RWPE1 (cell line): ENCODE measurements around the gene C18orf54.
A peak's percentile ranks its signal among the peaks of the same experiment; 100 is the strongest.

Experiments used
- CTCF ChIA-PET: fragments of 350-600 bp; sonication (Branson Sonifier 250); formaldehyde crosslinking; extraction: SDS; loops from one replicate; lab custom pipeline; 2021; lab: Yijun Ruan, JAX
- POLR2A ChIA-PET: fragments of 400-600 bp; formaldehyde crosslinking; extraction: SDS; loops from one replicate; lab custom pipeline; 2020; ENCODE audit warnings: antibody characterized with exemption; ENCODE audit not compliant: low non-redundant PET; lab: Yijun Ruan, JAX
- DNase-seq: peaks from one replicate; pipeline ENCODE4 v3.0.0; 2012; ENCODE audit warnings: low spot score
- H3K27ac ChIP-seq: fragments of 450-650 bp; 2 replicates; pipeline ENCODE4 v1.5.1; 2017
- TF ChIP-seq, protein P1 (sequence below): fragments of 450-650 bp; conservative IDR thresholded peaks from 2 replicates; pipeline ENCODE4 v1.5.1; 2017; ENCODE audit warnings: low read depth, mild to moderate bottlenecking

The C18orf54 gene

DNA sequence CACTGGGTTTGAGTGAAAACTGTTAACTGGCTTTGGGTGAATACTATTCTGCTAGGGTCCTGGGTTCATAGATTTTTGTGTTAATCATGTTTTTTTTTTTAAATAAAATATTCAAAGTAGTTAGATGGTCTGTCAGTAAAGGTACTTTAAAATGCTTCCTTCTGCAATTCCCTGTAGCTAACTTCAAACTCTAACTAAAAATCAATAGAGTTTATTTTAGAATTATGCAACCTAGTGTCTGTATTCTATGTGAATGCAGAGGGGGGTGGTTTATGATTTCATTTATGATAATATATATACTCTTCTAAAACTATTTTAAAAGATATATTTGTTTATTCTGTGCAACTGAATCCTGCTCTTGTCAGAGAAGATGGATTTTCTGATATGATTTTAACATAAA lies 27.9 kb upstream of the C18orf54 start:
- ChIA-PET CTCF (interaction anchor here (0.6 kb wide), 1 partner anchor 214 kb away, joined by 3 read pairs; no protein-coding TSS in a partner anchor), POLR2A (no interaction called here)
- DNase-seq: no peak
- H3K27ac ChIP-seq: no peak overlapping the region
- TF ChIP-seq, protein P1, sequence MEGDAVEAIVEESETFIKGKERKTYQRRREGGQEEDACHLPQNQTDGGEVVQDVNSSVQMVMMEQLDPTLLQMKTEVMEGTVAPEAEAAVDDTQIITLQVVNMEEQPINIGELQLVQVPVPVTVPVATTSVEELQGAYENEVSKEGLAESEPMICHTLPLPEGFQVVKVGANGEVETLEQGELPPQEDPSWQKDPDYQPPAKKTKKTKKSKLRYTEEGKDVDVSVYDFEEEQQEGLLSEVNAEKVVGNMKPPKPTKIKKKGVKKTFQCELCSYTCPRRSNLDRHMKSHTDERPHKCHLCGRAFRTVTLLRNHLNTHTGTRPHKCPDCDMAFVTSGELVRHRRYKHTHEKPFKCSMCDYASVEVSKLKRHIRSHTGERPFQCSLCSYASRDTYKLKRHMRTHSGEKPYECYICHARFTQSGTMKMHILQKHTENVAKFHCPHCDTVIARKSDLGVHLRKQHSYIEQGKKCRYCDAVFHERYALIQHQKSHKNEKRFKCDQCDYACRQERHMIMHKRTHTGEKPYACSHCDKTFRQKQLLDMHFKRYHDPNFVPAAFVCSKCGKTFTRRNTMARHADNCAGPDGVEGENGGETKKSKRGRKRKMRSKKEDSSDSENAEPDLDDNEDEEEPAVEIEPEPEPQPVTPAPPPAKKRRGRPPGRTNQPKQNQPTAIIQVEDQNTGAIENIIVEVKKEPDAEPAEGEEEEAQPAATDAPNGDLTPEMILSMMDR: no peak

DNA sequence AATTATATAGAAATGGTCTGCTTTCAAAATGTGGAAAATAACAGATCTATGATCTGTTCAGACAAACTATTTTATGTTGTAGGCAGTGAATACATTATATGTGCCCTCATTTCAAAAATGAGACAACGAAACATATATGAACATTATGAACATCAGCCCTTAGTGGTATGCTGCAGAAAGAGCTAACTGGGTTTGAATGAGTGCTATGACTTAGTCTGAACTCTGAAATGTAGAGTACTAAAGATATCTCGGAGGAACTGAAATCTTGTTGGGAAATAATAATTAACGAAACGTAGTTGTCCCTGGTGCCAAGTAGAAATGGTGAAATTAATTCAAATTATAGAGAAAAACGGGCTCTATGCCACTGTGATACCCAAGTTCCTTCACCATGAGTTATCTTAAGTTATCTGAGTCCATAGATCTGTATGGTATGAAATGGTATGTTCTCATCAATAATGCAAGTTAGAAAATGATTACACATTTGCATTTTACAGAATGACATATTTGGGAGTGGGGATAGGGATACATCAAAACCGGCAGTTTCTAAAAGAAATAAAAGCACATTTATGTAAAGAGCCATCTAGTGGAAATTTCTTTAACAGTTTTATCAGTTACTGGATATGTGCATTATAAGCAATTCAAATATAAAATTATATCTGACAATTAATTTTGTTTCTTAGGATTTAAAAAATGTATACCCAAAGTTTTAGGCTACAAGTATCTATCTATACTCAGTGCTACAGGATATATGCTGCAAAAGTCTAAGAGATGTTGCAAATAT lies 26.7 kb upstream of the C18orf54 start:
- no peak for DNase-seq
- ChIA-PET CTCF (no interaction called here), POLR2A (no interaction called here)
- TF ChIP-seq, protein P1: peak; percentile 26; the same call in 1 of the 2 replicates
- no peak overlapping the region for H3K27ac ChIP-seq

DNA sequence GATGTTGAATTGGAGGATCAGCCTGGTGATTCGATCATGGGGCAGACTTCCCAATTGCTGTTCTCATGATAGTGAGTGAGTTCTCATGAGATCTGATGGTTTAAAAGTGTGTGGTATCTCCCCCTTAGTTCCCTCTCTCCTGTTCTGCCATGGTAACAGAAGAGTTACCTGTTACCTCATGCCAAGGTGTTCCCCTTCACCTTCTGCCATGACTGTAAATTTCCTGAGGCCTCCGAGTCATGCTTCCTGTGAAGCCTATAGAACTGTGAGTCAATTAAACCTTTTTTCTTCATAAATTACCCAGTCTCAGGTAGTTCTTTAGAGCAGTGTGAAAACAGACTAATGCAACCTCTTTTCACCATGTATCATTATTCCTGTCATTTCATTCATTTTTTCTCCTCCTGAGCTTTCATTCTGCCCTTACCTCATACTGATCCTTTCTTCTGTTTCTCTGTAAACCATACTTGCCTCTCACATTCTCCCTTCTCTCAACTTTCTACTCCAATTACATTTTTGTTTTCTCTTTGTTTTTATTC lies 22.0 kb upstream of the C18orf54 start:
- ChIA-PET POLR2A (no interaction called here), CTCF (no interaction called here)
- no peak for DNase-seq
- TF ChIP-seq, protein P1: no peak
- no peak overlapping the region for H3K27ac ChIP-seq

DNA sequence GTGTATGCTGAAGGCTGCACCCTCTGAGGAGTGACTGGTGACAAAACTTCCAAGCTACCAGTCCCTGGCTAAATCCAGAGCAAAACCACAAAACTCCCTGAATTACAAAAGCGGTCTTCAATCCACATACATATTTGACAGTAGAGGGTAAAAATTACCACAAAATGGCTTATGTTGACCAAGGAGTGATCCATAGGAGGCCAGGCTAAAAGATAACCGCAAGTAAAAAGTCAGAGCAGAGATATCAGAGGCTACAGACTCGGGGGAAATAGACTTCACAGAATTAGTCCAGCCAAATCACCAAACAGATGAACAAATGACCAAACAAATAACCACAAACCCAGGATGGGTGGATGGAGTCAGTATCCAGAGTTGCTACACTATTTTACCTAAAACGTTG lies 19.5 kb upstream of the C18orf54 start:
- no peak for DNase-seq
- TF ChIP-seq, protein P1: no peak
- CTCF ChIA-PET: no interaction called here
- POLR2A ChIA-PET: interaction anchor here (0.6 kb wide), 1 partner anchor 55 kb away, joined by 8 read pairs; no protein-coding TSS in a partner anchor
- no peak overlapping the region for H3K27ac ChIP-seq

DNA sequence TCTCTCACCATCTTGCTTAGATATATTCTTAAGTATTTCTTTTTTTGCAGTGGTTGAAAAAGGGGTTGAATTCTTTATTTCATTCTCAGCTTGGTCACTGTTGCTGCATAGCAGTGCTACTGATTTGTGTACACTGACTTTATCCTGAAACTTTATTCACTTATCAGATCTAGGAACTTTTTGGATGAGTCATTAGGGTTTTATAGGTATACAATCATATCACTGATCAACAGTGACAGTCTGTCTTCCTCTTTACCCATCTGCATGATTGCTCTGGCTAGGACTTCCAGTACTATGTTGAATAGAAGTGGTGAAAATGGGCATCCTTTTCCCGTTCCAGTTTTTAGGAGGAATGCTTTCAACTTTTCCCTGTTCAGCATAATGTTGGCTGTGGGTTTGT lies 6.5 kb upstream of the C18orf54 start:
- H3K27ac ChIP-seq: no peak overlapping the region
- DNase-seq: no peak
- ChIA-PET POLR2A (no interaction called here), CTCF (no interaction called here)
- TF ChIP-seq, protein P1: no peak

DNA sequence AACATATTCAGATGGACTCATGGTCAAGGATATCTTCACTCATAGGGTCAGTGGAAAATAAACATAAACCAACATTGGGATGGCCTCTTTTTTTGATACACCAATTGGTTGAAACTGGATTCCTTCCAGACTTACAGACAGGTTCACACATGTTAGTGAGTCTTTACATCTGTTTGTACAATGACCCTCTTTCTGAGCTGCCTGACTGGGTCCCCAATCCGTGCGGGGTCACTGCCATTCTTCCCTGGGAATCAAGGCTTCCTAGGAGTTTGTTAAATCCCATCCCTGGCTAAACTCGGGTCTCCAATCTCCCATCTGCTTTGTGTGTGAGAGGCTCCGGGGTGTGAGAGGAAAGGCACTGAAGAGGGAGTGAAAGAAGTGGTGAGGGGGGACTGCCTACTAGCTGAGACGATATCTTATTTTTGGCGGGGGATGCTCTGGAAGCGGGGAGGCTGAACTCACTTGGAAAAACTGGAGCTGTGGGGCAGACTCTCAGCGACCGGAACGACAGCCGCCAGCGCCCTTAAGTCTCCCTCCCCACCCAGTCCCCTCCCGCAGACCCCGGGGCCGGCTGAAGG lies 535 bp upstream of the C18orf54 start:
- ChIA-PET POLR2A (no interaction called here), CTCF (interaction anchor here (0.7 kb wide), 2 partner anchors 19 to 1564 kb away, joined by 3 read pairs; no protein-coding TSS in a partner anchor)
- TF ChIP-seq, protein P1: no peak
- H3K27ac ChIP-seq: peak overlapping the region; percentile 86
- peak; percentile 5 for DNase-seq
